Mammary epithelial cell (primary cell): ENCODE data around the gene PRR5.

ENCODE experiments used
- CTCF ChIP-seq, 2 donors: IDR thresholded peaks in 1 of 2; conservative IDR thresholded peaks in 1 of 2; 2 replicates each; pipeline ENCODE4 v1.5.1; 2011 to 2012; ENCODE audit warnings: inconsistent platforms in 2 of 2, low read length in 2 of 2, mild to moderate bottlenecking in 2 of 2, control low read depth in 1 of 2, low read depth in 1 of 2; ENCODE audit not compliant: insufficient read depth in 1 of 2; ENCODE audit errors: extremely low read depth in 1 of 2
- EZH2 ChIP-seq: IDR thresholded peaks from 2 replicates; pipeline ENCODE4 v1.6.1; 2012; ENCODE audit warnings: low read length, inconsistent platforms, borderline replicate concordance

GRCh38 chr22:44759430-44760310, 57.7 kb downstream of the PRR5 start:
- TF ChIP-seq CTCF (conservative IDR thresholded peaks at IDR 0.05 in 1 of 2, IDR thresholded peaks at IDR 0.05 in 1 of 2; ENCODE audit: extremely low read depth in 1 of 2, insufficient read depth in 1 of 2, low read depth in 1 of 2, low read length in 2 of 2) (no peak), EZH2 (no peak)
